NCI-H2227 (cell line): ENCODE data around the gene TTLL4.
A peak's percentile ranks its signal among the peaks of the same experiment; 100 is the strongest.

Experiments
- DNase-seq: peaks from one replicate; lab custom pipeline; 2025; ENCODE audit not compliant: unreplicated experiment; lab: John Stamatoyannopoulos, UW

Gene TTLL4

DNA sequence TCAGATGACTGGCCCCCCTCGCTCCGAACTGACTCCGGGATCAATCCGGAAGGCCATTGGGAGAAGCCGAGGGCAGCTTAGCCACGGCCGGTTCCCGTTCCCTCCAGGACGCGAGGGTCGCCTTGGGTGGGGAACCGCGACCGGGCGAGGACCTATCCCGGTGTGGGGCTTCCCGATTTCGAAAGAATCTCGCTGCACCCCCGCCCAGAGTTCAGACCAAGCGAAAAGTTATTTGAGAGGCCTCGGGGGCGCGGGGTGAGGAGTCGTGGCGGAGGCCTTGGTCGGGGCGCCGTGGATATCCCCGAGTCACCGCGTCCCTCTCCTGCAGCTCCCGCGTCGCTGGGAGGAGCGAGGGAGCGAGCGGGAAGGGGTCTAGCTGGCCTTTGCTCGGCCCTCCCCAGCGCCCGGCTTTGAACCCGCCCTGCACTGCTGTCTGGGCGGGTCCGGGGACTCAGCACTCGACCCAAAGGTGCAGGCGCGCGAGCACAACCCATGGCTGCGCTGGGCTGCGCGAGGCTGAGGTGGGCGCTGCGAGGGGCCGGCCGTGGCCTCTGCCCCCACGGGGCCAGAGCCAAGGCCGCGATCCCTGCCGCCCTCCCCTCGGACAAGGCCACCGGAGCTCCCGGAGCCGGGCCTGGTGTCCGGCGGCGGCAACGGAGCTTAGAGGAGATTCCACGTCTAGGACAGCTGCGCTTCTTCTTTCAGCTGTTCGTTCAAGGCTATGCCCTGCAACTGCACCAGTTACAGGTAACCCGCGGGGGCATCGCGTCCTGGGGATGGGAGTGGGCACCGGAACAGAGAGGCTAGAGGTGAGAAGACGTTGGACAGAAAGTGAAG lies 71.3 kb downstream of the TTLL4 start, which contains the start of gene CYP27A1:
CYP27A1 (plus strand) TSS at position 457 of the 837 bp plus-strand sequence; CDS start at position 493, 36 bp downstream.
- peak; percentile 23 for DNase-seq

DNA sequence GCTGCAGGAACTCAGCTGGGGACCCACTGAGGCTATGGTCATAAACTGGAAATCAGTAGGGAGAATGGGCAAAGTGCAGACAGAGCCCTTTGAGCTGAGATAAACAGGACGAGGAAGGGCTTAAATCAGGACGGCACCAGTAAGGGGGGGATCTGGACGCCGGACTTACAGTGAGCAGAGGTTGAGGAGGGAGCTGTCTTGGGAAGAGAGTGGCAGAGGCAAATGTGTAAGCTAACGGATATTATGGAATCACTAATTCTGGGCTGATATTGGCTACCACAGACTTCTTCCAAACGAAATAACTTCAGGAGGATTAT lies 71.9 kb downstream of the TTLL4 start:
- no peak for DNase-seq

DNA sequence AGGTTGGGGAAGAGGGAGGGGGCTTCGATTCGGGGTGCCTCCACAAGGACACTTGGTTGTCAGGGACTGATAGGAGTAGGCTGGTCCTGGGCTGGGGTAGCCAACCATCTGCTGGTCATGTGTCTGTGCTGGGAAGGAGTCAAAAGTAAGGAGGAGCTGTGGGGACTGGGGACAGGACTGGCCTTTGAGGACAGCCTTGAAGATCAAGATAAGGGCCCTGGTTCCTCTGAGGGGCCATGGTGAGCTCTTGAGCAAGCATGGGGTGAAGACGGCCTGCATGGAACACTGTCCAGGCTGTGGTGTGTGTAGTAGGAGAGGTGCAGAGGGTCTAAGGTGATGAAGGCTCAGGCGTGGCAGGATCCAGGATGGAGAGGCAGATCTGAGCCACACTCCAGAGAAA lies 73.1 kb downstream of the TTLL4 start:
- no peak for DNase-seq

DNA sequence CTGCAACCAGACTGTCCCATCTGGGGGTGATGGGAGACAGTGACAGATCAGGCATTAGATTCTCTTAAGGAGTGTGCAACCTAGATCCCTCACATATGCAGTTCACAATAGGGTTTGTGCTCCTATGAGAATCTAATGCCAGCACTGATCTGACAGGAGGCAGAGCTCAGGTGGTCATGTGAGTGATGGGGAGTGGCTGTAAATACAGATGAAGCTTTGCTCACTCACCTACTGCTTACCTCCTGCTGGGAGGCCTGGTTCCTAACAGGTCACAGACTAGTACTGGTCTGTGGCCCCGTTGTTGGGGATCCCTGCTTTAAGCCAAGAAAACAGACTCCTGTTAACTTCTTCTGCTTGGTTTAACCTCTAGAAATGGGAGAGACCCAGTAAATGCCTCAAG lies 74.5 kb downstream of the TTLL4 start:
- DNase-seq, result no peak

DNA sequence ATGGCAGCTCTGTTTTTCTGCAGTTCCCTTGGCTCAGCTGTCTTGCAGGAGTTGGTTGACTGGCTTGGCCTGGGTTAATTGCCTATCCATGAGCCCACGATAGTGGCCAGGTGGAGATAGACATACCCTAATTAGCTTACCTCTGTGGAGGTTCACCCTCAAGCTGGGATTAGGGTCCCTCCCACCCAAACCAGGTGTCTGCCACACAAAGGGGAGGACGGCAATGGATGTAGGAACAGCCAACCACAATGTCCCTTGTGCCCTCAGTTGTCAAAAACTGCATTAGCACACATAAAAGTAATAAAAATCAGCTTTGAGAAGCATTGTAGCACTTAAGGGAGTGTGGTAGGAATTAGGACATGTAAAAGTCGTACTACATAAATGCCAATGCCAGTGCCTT lies 75.5 kb downstream of the TTLL4 start:
- DNase-seq, result no peak

DNA sequence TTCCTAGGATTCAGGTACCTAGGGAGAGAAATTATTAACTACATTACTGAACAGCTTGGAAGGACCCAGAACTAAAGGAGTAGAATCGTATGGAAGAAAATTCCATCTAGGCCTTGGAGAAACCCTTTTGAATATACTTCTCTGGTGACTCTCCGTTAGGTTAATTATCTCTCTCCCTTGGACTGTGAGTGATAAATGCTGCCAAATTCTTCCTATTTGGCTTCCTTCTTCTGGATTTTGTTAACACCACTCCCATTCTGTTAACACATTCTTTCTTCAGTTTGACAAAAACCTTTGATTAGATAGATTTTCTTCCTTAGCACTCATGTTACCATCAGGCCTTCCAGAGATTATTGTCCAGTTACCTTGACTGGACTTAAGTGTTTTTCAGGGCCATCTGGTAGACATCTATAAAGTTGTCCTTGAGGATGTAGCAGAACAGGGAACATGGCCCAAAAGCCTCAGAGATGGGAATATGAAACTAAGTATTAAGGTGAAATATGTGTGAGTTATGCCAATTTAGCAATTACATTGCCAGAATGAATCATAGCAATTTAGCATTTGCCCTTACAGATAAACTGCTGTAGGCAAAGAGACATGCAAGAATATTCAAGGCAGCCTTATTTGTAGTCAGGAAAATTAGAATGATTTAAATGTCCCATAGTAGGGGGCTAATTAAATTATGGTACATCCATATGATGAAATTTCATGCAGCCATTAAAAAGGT lies 78.1 kb downstream of the TTLL4 start:
- DNase-seq, result no peak

DNA sequence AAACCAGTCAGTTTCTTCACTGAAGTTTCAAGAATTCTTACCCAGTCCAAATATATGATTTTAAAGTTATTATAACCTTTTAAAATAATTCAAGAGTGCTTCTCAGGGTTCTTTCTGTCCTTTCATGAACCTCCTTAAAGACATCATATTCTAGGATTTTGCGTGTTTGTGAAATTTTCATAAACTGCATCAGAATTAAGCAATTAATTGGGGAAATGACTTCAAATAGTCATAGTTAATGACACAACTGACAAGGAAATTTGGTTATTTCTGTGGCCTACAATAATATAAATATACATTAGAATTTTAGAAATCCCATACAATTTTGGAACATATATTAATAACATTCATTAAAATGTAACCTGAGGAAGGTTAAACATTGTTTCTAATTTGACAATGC lies 81.8 kb downstream of the TTLL4 start:
- no peak for DNase-seq

DNA sequence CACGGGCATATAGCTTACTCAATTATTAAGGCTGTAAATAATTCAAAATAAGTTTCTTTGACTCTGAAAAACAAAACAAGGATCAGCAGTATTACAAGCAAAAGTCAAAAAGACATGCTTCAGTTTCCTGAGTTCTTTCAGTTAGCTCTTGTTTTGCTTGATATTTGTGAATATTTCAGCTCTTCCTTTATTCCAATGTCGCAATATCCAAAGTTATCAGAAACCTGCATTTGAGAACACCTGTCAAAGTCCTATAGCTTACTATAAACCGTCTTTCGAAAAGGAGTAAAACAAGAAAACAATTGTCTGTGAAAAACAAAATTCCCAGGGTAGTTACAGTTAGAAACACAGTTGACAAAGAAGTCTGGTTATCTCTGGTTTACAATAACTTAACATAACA lies 86.1 kb downstream of the TTLL4 start:
- DNase-seq, result no peak

DNA sequence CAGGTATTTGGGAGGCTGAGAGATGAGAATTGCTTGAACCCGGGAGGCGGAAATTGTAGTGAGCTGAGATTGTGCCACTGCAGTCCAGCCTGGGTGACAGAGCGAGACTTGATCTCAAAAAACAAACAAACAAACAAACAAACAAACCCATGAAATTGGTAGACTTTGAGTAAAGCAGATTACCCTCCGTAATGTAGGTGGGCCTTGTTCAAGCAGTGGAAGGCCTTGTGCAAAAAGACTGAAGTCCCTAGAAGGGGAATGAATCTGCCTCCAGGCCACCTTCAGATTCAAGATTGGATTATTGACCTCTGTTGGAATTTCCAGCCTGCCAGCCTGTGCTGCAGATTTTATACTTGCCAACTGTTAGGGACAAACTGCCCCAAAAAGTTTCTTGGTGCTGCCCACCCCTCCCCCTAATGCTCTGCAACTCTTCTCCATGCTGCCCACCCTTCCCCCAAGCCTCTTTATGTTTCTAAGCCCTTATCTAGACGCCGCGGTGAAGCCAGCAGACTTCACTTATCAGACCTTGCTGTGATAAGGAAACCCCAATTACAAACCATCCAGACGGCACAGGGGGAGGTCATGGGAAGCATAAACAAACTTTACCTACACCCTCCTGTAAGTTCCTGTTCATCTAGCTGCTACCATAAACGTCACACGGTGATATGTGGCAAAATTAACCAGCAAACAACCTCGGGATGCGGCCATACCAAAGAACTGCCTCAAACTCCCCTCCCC lies 88.3 kb downstream of the TTLL4 start:
- no peak for DNase-seq

DNA sequence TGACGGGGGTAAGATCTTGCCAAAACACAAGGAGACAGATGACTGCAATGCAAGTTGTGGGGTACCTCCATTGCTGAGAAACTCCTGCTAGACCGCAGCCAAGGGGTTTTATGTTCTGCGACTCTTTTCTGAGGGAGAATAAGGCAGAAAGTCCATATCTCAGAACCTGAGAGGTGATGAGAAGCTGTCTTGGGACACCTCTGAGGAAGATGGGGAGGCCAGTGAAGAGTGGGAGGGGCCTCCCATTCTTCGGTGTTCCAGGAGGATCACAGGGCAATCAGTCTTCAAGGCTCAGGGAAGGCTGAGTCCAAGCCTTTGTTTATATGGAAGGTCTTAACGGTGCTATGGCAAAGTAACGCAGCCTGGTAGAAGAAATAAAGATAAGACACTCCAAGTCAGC lies 89.4 kb downstream of the TTLL4 start:
- DNase-seq, result no peak

DNA sequence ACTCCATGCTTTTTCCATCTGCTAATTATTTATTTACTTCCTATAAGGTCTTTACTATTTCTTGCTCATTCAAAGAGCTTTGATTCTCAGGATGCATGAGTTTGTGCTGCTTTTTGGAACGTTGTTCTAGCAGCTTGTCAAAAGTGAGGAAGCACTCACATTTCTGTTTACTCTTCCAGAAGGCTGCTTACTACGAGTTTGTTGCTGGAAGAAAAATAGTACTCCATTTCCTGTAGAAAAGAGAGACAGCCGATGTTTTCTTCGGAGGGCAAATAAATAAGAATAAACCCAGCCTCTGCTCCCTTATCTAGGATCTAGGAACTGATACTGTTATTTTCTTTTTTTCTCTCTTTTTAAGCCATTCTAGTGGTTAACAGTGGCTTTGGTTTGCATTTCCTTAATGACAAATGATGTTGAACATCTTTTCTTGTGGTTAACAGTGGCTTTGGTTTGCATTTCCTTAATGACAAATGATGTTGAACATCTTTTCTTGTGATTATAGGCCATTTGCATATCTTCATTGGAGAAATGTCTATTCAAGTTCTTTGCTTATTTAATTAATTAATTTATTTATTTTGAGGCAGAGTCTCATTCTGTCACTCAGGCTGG lies 91.9 kb downstream of the TTLL4 start:
- no peak for DNase-seq

DNA sequence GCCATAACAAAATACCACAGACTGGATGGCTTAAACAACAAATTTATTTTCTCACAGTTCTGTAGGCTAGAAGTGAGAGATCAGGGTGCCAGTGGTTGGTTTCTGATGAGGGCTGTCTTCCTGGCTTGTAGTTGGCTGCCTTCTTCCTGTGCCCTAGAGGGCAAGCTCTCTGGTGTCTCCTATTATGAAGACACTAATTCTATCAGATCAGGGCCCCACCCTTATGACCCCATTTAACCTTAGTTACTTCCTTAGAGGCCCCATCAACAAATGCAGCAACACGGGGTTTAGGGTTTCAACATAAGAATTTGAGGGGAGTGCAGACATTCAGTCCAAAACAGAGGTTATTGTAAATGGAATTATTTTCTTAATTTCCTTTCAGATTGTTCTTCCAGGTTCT lies 94.2 kb downstream of the TTLL4 start:
- DNase-seq, result no peak
